ENCODE data around the gene TFB1M. TPM values are rescaled to one million over a fixed set of nuclear protein-coding genes. Genes with fewer than 3 reads are reported as not detected.
"Not testable (repeated sequence)": the region's sequence is repeated elsewhere in the genome, so short reads cannot be mapped to it uniquely, and the experiment has no call there.

Gene TFB1M
- total RNA-seq = 10 to 100 TPM; 48.5 to 54.9 TPM

DNA sequence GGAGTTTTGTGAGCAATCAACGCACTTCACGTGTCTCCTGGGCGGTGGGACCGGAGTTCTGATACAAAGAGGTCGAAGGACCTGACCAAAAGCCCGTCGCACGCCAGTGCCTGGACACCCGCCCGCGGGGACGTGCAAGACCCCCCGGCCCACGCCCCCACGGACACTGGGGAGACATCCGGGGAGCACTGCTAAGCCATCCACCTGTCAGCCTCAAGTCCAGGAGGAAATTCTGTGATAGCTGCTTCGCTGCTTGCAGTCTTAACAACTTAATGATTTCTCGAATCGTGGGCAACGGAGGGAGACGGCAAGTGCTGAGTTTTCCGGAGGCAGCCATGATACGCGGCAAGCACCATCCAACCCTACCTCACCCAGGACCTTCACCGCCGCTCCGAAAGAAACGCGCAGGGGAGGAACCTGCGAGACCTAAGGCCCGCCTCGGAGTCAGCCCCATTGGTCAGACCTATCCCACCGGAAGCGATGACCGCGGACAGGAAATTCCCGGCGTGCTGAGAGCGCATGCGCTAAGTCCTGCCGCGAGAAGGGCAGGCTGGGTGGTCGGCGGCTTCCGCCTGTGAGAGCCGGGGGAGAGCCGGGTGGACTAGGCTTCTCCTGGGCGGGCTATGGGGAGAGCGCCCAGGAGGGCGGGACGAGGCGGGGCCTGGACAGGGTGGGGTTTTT is at the start of gene TFB1M:
Gene TFB1M, minus strand, starts transcription at position 393 of the 681 bp plus-strand sequence. Its CDS starts 56 bp downstream, at position 337.
- Mint-ChIP-seq H3K9me3 (no peaks in the 10 kb centered on the region), H3K27me3 (peaks cover 6% of the 10 kb centered on the region), H3K36me3 (peaks cover 28% of the 10 kb centered on the region), H3K4me3 (peak within 1 kb of the TSS; percentile 98), H3K4me1 (peaks cover 37% of the 10 kb centered on the region), H3K27ac (peak within 1 kb of the TSS; percentile 90)
- peak; percentile 99 for DNase-seq

- H3K36me3 Mint-ChIP-seq, H3K4me3 Mint-ChIP-seq, H3K9me3 Mint-ChIP-seq, H3K4me1 Mint-ChIP-seq, H3K27ac Mint-ChIP-seq, H3K27me3 Mint-ChIP-seq, DNase-seq: not testable (repeated sequence)
These were observed 49.7 kb upstream of the TFB1M start for GRCh38 chr6:155364021-155364420.

GRCh38 chr6:155362968-155363632 is 48.8 kb upstream of the TFB1M start:
- H3K36me3 Mint-ChIP-seq, H3K4me3 Mint-ChIP-seq, H3K4me1 Mint-ChIP-seq, DNase-seq, H3K27ac Mint-ChIP-seq, H3K27me3 Mint-ChIP-seq, H3K9me3 Mint-ChIP-seq: not testable (repeated sequence)

GRCh38 chr6:155354167-155354566 is 39.9 kb upstream of the TFB1M start:
- Mint-ChIP-seq H3K4me1 (no peaks in the 10 kb centered on the region), H3K27ac (no peak overlapping the region), H3K27me3 (peaks cover 4% of the 10 kb centered on the region), H3K9me3 (peaks cover 19% of the 10 kb centered on the region), H3K4me3 (no peak overlapping the region), H3K36me3 (peaks cover 7% of the 10 kb centered on the region)
- DNase-seq = no peak

GRCh38 chr6:155352811-155353210 is 38.5 kb upstream of the TFB1M start:
- no peak for DNase-seq
- H3K27ac Mint-ChIP-seq = no peak overlapping the region

GRCh38 chr6:155352130-155352420 is 37.8 kb upstream of the TFB1M start:
- peaks cover 12% of the 10 kb centered on the region for H3K36me3 Mint-ChIP-seq
- peaks cover 4% of the 10 kb centered on the region for H3K27me3 Mint-ChIP-seq
- H3K4me3 Mint-ChIP-seq = no peak overlapping the region
- no peaks in the 10 kb centered on the region for H3K4me1 Mint-ChIP-seq
- DNase-seq = no peak
- peaks cover 28% of the 10 kb centered on the region for H3K9me3 Mint-ChIP-seq
- H3K27ac Mint-ChIP-seq = no peak overlapping the region

More at GRCh38 chr6:155352811-155353210, 38.5 kb upstream of the TFB1M start:
- H3K4me3 Mint-ChIP-seq = no peak overlapping the region
- peaks cover 4% of the 10 kb centered on the region for H3K27me3 Mint-ChIP-seq
- peaks cover 7% of the 10 kb centered on the region for H3K36me3 Mint-ChIP-seq
- peaks cover 21% of the 10 kb centered on the region for H3K9me3 Mint-ChIP-seq
- H3K4me1 Mint-ChIP-seq = no peaks in the 10 kb centered on the region

DNA sequence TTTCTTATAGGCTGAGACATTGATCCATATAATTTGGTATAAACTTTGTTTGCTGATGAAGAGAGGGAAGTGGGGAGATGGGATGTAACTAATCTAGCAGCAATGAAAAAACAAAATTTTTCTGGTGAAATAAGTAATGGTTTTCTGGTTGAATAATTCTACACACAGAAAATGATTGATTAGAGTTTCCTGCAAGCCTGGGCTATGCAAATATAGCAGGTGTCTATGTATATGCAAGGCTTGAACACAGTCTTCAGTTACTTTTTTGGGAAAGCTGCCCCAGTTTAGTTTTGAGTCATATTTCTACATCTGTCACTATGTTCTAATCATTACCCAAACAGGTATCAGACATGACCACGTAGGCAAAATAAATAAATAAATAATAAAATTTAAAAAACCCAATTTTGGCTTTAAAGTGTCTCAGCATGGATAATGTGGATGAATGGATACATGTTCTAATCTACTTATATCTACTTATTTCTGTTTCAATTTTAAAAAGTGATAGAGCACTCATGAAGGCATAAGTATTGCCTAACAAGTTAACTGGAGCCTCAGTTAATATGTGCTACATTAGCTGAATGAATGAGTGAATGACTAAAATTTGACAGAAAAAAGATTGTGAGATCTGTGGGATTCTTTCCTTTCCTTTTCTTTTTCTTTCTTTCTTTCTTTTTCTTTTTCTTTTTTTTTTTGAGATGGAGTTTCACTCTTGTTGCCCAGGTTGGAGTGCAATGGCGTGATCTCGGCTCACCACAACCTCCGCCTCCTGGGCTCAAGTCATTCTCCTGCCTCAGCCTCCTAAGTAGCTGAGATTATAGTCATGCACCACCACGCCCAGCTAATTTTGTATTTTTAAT is 37.2 kb upstream of the TFB1M start:
- no peak overlapping the region for H3K27ac Mint-ChIP-seq
- peaks cover 33% of the 10 kb centered on the region for H3K9me3 Mint-ChIP-seq
- H3K27me3 Mint-ChIP-seq = peaks cover 4% of the 10 kb centered on the region
- no peak for DNase-seq
- H3K4me1 Mint-ChIP-seq = no peaks in the 10 kb centered on the region
- H3K36me3 Mint-ChIP-seq = peaks cover 17% of the 10 kb centered on the region
- H3K4me3 Mint-ChIP-seq = no peak overlapping the region

DNA sequence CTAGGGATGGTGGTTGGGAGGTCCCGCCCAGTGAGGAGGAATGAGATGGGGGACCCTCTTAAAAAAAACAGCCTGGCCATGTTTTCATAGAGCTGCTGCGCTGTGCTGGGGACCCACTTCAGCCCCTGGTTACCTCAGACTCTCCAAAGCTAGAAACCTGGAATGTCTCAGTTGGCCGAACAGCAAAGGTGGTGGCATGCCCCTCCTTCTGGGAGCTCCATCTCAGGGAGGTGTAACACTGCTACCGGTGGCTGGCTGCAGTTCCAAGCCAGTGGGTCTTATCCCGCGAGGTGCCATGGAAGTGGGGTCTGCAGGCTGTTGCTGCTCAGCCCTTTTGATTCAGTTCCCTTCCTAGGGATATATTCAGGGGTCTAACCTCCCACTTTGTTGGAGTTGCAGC is 35.7 kb upstream of the TFB1M start:
- Mint-ChIP-seq H3K36me3 (peaks cover 19% of the 10 kb centered on the region), H3K9me3 (peaks cover 35% of the 10 kb centered on the region), H3K27me3 (peaks cover 4% of the 10 kb centered on the region), H3K4me3 (no peak overlapping the region), H3K4me1 (no peaks in the 10 kb centered on the region), H3K27ac (no peak overlapping the region)
- no peak for DNase-seq

DNA sequence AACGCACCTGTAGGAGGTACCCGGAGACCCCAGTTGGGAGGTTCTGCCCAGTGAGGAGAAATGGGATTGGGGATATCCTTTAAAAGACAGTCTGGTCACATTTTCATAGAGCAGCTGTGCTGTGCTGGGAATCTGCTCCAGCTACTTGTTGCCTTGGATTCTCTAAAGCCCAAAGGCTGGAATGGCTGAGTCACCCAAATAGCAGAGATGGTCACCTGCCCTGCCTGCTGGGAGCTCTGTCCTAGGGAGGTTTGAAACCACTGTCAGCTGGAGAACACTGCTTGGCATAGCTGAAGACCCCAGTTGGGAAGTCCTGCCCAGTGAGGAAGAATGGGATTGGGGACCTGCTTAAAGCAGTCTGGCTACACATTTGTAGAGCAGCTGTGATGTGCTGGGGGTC is 34.8 kb upstream of the TFB1M start:
- peaks cover 4% of the 10 kb centered on the region for H3K27me3 Mint-ChIP-seq
- H3K27ac Mint-ChIP-seq = no peak overlapping the region
- H3K36me3 Mint-ChIP-seq = peaks cover 14% of the 10 kb centered on the region
- no peak overlapping the region for H3K4me3 Mint-ChIP-seq
- DNase-seq = no peak
- peaks cover 34% of the 10 kb centered on the region for H3K9me3 Mint-ChIP-seq
- H3K4me1 Mint-ChIP-seq = no peaks in the 10 kb centered on the region

- no peak overlapping the region for H3K4me3 Mint-ChIP-seq
- peaks cover 4% of the 10 kb centered on the region for H3K27me3 Mint-ChIP-seq
- DNase-seq = no peak
- H3K9me3 Mint-ChIP-seq = peaks cover 28% of the 10 kb centered on the region
- peaks cover 14% of the 10 kb centered on the region for H3K36me3 Mint-ChIP-seq
- no peak overlapping the region for H3K27ac Mint-ChIP-seq
- H3K4me1 Mint-ChIP-seq = no peaks in the 10 kb centered on the region
These were observed 33.5 kb upstream of the TFB1M start for GRCh38 chr6:155347800-155348199.

GRCh38 chr6:155346957-155347356 is 32.7 kb upstream of the TFB1M start:
- Mint-ChIP-seq H3K27me3 (peaks cover 2% of the 10 kb centered on the region), H3K36me3 (peaks cover 14% of the 10 kb centered on the region)

GRCh38 chr6:155344341-155345006 is 30.2 kb upstream of the TFB1M start:
- H3K4me1 Mint-ChIP-seq = peaks cover 9% of the 10 kb centered on the region
- H3K36me3 Mint-ChIP-seq = peaks cover 27% of the 10 kb centered on the region
- no peaks in the 10 kb centered on the region for H3K27me3 Mint-ChIP-seq
- peaks cover 37% of the 10 kb centered on the region for H3K9me3 Mint-ChIP-seq
- no peak overlapping the region for H3K4me3 Mint-ChIP-seq
- H3K27ac Mint-ChIP-seq = no peak overlapping the region
- no peak for DNase-seq

More at GRCh38 chr6:155346957-155347356, 32.7 kb upstream of the TFB1M start:
- no peak for DNase-seq
- peaks cover 28% of the 10 kb centered on the region for H3K9me3 Mint-ChIP-seq
- no peak overlapping the region for H3K27ac Mint-ChIP-seq
- H3K4me1 Mint-ChIP-seq = no peaks in the 10 kb centered on the region
- H3K4me3 Mint-ChIP-seq = no peak overlapping the region

GRCh38 chr6:155341130-155341828 is 27.0 kb upstream of the TFB1M start:
- Mint-ChIP-seq H3K4me3 (no peak overlapping the region), H3K4me1 (peaks cover 27% of the 10 kb centered on the region), H3K27ac (peak overlapping the region; percentile 27), H3K9me3 (peaks cover 44% of the 10 kb centered on the region), H3K36me3 (peaks cover 36% of the 10 kb centered on the region), H3K27me3 (no peaks in the 10 kb centered on the region)
- DNase-seq = no peak

GRCh38 chr6:155340464-155341129 is 26.3 kb upstream of the TFB1M start:
- Mint-ChIP-seq H3K27me3 (no peaks in the 10 kb centered on the region), H3K27ac (no peak overlapping the region), H3K9me3 (peaks cover 46% of the 10 kb centered on the region), H3K4me3 (no peak overlapping the region), H3K36me3 (peaks cover 42% of the 10 kb centered on the region), H3K4me1 (peaks cover 27% of the 10 kb centered on the region)
- DNase-seq = no peak
